ENCODE results near the gene VTI1A.
"Not testable (repeated sequence)": the region's sequence is repeated elsewhere in the genome, so short reads cannot be mapped to it uniquely, and the experiment has no call there.

VTI1A gene

GRCh38 chr10:112498806-112499205 is 51.8 kb downstream of the VTI1A start:
- TF ChIP-seq, protein P1, sequence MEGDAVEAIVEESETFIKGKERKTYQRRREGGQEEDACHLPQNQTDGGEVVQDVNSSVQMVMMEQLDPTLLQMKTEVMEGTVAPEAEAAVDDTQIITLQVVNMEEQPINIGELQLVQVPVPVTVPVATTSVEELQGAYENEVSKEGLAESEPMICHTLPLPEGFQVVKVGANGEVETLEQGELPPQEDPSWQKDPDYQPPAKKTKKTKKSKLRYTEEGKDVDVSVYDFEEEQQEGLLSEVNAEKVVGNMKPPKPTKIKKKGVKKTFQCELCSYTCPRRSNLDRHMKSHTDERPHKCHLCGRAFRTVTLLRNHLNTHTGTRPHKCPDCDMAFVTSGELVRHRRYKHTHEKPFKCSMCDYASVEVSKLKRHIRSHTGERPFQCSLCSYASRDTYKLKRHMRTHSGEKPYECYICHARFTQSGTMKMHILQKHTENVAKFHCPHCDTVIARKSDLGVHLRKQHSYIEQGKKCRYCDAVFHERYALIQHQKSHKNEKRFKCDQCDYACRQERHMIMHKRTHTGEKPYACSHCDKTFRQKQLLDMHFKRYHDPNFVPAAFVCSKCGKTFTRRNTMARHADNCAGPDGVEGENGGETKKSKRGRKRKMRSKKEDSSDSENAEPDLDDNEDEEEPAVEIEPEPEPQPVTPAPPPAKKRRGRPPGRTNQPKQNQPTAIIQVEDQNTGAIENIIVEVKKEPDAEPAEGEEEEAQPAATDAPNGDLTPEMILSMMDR (IDR thresholded peaks at IDR 0.05; ENCODE audit: low read depth, low read length), result no peak
- DNase-seq (ENCODE audit: low read depth, low spot score), result no peak
- in situ Hi-C loops (cut with HindIII; ENCODE audit: low sequenced_read_pairs), result no loop called here
- H3K4me3 ChIP-seq (ENCODE audit: low read depth, low read length), result no peak overlapping the region

DNA sequence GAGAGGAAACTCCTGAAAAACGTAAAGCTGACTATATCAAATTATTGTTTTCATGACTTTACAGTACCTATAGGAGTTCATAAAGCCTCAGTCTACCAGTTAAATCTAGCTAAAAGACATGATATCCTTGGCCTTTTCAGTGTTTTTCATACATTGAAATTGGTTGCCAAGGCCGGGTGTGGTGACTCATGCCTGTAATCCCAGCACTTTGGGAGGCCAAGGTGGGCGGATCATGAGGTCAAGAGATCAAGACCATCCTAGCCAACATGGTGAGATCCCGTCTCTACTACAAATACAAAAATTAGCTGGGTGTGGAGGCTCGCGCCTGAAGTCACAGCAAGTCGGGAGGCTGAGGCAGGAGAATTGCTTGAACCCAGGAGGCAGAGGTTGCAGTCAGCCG is 53.0 kb downstream of the VTI1A start:
- H3K4me3 ChIP-seq (ENCODE audit: low read depth, low read length); in situ Hi-C loops (cut with HindIII; ENCODE audit: low sequenced_read_pairs); DNase-seq (ENCODE audit: low read depth, low spot score): not testable (repeated sequence)

DNA sequence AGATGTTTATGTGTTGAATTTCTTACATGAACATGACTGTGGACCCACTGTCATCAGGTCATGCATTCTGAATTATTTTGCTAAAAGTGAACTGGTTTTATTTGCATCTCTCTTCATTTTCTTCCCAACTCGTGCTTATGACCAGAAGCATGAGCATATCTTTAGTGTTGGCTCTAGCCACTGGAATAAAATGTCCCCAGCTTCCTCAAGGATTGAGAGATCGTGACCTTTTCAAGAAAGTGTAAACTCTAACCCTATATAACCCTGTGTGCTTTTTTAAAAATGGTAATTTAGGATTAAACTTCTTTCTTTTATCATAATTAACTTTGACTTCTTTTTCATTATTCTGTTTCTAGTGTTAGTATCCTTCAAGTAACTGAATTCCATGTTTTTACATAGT is 55.5 kb downstream of the VTI1A start:
- in situ Hi-C loops (cut with HindIII; ENCODE audit: low sequenced_read_pairs), result no loop called here
- no peak for DNase-seq (ENCODE audit: low read depth, low spot score)

DNA sequence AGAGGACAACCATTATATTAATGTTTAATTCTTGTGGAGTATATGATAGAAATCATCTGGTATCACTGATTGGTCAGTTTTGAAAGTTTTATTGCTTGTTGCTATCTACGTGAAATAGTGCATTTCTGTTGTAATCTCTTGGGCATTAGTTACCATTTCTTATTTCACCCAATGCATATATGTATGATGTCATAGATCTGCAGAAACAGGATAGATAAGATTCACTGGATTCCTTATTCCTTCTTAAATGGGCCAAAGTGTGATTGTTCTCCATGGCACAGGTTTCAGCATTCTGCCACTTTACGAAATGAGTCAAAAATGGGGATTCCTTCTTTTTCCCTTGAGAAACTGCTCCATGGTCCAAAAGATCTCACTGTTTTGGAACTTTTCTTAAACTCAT is 56.6 kb downstream of the VTI1A start:
- H3K4me3 ChIP-seq (ENCODE audit: low read depth, low read length), result no peak overlapping the region
- TF ChIP-seq, protein P1 (IDR thresholded peaks at IDR 0.05; ENCODE audit: low read depth, low read length), result no peak
- in situ Hi-C loops (cut with HindIII; ENCODE audit: low sequenced_read_pairs), result no loop called here
- no peak for DNase-seq (ENCODE audit: low read depth, low spot score)

More for the DNA sequence above, 55.5 kb downstream of the VTI1A start:
- TF ChIP-seq, protein P1 (IDR thresholded peaks at IDR 0.05; ENCODE audit: low read depth, low read length), result no peak
- H3K4me3 ChIP-seq (ENCODE audit: low read depth, low read length), result no peak overlapping the region

DNA sequence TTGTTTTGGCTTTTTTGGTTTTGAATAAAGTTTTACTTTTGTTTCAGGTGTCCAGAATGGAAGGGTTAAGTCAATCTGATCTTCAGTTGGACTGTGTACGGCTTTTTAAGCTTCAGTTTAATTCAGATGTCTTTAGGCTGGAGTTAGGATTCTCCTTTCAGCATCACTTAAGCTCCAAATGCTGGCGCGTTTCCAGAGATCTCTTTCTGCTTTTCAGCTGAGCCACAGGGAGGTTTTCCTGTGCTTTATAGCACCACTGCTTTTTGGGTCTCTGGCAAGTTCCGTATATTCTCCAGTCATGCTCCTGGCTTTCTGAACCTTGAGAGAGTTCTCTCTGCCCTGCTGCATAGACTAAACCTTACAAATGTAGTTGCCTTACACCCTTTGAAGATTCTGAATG is 60.0 kb downstream of the VTI1A start:
- in situ Hi-C loops (cut with HindIII; ENCODE audit: low sequenced_read_pairs), result no loop called here
- no peak for DNase-seq (ENCODE audit: low read depth, low spot score)
- TF ChIP-seq, protein P1 (IDR thresholded peaks at IDR 0.05; ENCODE audit: low read depth, low read length), result no peak
- no peak overlapping the region for H3K4me3 ChIP-seq (ENCODE audit: low read depth, low read length)

DNA sequence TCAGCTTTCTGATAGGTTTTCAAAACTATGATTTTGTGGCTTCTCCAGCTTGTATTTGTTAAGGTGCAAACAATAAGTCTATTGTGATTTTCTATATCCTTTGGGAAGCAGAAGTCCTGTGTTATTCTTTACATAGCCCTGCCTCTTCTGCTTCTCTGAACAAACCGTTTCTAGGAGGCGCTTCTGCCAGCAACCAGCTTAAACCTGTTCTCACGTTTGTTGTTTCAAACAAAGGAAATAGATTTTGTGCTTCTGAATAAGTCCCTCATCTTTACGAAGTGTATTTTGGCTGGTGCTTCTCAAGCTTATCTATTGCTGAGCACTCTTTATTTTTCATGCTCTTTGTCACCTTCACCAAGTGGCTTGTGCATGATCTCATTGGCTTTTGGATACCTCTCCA is 61.0 kb downstream of the VTI1A start:
- no peak overlapping the region for H3K4me3 ChIP-seq (ENCODE audit: low read depth, low read length)
- TF ChIP-seq, protein P1 (IDR thresholded peaks at IDR 0.05; ENCODE audit: low read depth, low read length), result no peak
- DNase-seq (ENCODE audit: low read depth, low spot score), result no peak
- in situ Hi-C loops (cut with HindIII; ENCODE audit: low sequenced_read_pairs), result no loop called here

GRCh38 chr10:112509558-112510291 is 62.7 kb downstream of the VTI1A start:
- no peak overlapping the region for H3K4me3 ChIP-seq (ENCODE audit: low read depth, low read length)
- in situ Hi-C loops (cut with HindIII; ENCODE audit: low sequenced_read_pairs), result no loop called here
- no peak for DNase-seq (ENCODE audit: low read depth, low spot score)
- TF ChIP-seq, protein P1 (IDR thresholded peaks at IDR 0.05; ENCODE audit: low read depth, low read length), result no peak

All from astrocyte of the spinal cord (primary cell).